GM19395 (cell line): Measurements from ENCODE around the gene WNK3.

Experiments
- ATAC-seq: cut with Tn5 transposase; IDR thresholded peaks from one replicate; pipeline ENCODE4 v1.9.1; 2021; ENCODE audit warnings: mild to moderate bottlenecking, moderate library complexity; ENCODE audit not compliant: unreplicated experiment

The WNK3 gene

DNA sequence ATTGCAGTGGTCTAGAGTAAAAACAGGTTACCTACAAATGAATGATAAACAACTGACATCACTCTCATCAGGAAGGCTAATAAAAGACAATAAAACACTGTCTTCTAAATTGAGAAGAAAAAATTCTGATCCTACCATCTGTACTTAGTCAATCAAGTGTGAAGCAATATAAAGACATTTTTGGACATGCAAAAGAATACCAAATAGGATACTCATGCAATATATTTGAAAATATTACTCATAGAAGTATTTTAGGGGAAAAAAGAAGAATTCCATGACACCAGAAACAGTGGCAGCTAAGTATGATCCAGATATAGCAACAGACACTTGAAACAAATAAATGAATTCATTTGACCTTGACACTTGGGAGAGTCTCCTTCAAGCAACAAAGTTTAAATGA, 111.0 kb downstream of the WNK3 start:
- ATAC-seq: no peak

DNA sequence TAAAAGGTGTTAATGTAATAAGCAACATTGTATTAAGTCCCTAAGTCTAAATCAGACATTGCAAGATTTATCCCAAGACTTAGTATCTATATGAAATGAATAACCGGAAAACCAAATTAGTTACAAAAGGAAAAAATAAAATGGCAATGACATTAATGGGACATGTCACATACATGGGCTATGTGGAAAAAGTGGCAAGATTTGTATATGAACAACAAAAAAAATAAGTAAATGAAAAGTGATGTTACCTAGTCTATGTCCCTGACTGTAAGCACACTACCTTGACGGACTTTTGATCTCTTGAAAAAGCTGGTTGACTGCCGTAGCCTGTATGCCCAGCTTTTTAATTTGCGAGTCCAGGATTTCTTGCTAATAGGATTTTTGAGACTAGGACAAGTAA, 119.3 kb downstream of the WNK3 start:
- ATAC-seq: no peak

DNA sequence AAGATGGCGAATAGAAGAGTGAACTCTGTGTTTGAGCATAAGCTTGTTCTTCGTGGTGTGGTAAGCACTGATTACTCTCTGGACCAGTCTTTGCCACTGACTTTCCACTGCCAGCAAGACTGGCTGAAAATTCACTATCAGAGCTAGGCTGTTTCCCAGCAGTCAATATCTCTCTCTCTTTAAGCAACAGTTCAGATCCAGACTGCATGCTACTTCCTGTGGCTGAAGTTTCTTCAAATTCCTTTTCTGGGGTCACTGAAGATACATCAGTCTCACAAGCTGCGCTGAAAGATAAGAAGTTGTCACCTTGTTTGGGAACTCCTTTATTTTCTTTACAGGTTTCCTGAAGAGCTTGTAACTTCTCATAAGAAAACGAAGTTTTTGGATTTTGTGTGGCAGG, 120.8 kb downstream of the WNK3 start:
- no peak for ATAC-seq

DNA sequence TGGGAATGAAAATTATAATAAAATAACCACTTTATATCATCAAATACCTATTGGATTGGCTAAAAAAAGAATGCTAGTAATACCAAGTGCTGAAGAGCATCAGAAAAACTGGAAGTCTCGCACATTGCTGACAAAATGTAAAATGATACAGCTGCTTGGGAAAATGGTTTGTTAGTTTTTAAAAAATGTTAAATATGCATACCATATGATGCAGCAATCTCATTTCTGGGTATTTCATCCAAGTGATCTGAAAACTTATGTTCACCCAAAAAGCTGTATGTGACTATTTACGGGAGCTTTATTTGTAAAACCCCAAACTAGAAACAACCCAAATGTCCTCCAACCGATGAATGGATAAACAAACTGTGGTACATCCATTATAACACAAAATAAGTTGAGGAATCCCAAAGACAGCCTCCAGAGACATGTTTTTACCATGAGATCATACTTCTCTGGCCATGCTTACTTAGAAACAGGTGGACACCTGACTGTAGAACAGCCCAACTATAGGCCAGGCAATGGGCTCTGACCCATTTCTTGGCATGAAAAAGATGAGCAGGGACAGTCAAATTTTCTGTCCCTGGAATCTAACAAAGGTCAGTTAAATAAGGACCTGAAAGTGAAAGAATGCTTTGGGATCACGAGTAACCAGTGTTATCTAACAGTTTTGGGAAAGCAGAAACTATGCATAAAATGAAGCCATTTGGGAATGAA, 127.3 kb downstream of the WNK3 start:
- ATAC-seq: no peak

DNA sequence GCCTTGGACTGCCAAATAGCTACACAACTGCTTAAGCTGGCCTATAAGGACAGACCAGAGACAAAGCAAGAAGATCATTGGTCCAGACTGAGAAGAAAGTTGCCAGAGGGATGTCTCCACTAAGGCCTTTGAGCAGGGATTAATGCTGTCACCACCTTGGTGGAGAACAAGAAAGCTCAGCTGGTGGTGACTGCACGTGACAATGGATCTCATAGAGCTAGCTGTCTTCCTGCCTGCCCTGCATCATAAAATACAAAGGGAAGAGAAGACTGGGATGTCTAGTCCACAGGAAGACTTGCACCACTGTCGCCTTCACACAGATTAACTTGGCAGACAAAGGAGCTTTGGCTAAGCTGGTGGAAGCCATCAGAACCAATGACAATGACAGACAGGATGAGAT, 134.3 kb downstream of the WNK3 start:
- no peak for ATAC-seq

DNA sequence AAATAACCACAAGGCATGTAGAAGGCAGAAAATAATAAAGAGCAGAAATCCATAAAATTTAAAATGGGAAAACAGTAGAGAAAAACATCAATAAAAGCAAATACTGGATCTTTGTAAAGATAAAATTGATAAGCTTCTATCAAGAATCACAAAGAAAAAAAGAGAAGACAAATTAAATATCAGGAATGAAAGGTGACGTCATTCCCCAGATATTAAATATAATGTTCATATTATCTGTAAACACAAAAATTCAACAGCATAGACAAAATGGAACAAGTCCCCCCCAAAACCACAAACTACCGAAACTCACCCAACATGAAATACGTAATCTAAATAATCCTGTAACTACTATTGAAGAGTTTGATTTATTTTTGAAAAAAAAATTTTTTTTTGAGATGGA, 144.2 kb downstream of the WNK3 start:
- no peak for ATAC-seq

DNA sequence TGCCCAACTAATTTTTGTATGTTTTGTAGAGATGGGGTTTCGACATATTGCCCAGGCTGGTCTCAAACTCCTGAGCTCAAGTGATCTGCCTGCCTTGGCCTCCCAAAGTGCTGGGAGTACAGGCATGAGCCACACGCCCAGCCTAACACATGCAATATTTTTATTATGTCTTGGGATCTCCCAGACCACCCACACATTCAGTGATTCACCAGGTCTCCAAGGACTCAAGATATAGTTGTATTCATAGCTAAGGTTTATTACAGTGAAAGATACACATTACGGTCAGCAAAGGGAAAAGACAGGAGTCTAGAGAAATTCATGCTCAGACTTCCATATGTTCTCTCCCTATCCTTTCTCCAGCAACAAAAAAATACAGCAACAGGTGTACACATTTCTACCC, 149.3 kb downstream of the WNK3 start:
- ATAC-seq: no peak

DNA sequence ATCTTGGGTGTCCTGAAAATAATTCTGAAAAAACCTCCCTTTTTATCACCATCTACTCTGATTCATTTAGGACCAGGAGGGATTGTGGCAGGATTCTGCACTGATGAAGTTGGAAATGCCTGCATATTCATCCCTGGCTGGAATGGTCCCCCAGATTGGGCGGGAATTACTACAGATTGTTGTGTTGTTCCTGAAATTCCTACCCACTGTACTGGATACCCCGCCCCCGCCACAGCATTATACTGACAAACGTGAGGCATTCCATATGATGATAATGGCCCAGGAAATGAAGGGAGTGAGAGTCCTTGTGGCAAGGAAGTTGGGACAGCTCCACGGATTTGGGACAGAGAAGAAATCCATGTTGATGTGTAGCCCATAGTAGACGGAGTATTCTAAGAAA, 159.6 kb downstream of the WNK3 start:
- ATAC-seq: no peak

DNA sequence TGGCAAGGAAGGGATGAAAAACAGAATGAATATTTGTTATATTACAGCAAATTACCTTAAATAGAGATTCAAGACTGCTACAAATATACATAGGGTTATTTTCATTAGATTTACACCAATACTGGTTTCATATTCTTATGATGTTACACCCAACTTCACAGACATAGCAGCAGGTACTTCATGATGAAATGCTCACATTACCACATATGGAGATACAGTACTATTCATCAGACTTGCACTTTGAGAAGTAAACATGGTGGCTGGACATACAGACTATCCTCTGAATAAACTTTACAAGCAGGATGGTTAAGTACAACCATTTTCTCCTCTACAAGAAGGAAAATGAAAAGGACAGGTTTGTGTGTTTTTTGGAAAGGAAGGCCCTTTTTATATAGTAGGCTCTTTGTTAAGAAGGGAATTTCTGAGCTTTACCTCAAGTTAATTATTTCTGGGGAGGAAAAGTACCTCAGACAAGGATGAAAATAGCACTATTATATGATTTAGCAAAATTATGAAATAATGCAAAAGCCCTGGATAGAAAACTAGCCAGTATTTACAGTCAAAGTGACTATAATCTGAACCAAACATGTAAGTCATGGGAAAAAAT, 162.8 kb downstream of the WNK3 start:
- no peak for ATAC-seq

DNA sequence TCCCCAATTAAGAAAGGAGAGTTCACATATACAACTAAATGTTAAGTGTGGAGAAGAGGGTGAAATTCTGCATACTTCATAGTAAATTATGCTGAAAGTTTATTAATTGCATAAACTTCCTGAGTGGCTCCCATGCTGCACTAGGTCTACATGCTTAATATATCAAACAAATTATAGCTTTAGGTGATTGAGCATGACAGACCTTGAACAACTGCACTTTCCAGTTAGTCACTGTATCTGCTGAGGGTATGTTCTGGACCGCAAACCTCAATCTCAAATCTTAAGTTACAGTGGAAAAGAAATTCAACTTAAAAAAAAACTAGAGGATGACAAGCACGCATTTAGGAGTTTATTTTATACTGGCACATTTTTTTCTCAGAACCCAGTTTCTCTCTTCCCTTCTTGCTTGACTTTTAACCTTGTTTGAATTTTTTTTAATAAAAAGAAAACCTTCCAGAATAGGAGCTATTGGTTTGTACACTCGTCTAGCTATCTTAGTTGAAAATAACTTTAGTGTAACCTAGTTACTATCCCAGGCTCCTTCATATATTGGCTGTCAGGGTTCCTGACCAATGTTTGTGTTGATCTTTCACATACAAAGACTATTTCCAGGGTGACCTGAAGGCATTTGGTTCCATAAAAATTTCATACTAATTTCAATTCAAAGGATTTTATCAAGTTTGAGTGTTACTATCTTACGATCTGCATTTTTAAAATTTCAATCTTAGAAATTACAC, 164.6 kb downstream of the WNK3 start:
- ATAC-seq: no peak

DNA sequence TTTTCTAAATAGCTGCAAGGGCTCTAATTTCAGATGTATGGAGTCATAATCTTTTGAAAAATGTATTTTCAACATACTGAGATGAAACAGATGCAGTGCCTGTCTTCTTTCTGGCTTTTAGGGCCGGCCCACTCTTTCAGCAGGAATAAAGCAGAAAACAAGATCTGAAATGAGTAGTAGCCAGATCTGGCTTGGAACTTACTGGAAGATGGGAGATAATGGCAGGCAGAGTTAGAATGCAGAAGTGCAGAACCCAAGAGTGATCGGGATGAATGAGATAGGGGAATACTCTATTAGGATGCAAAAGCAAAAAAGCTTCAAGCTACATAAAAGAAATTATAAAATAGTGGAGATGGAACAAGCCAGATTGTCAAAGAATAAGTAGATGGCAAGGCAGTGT, 173.4 kb downstream of the WNK3 start:
- ATAC-seq: no peak

DNA sequence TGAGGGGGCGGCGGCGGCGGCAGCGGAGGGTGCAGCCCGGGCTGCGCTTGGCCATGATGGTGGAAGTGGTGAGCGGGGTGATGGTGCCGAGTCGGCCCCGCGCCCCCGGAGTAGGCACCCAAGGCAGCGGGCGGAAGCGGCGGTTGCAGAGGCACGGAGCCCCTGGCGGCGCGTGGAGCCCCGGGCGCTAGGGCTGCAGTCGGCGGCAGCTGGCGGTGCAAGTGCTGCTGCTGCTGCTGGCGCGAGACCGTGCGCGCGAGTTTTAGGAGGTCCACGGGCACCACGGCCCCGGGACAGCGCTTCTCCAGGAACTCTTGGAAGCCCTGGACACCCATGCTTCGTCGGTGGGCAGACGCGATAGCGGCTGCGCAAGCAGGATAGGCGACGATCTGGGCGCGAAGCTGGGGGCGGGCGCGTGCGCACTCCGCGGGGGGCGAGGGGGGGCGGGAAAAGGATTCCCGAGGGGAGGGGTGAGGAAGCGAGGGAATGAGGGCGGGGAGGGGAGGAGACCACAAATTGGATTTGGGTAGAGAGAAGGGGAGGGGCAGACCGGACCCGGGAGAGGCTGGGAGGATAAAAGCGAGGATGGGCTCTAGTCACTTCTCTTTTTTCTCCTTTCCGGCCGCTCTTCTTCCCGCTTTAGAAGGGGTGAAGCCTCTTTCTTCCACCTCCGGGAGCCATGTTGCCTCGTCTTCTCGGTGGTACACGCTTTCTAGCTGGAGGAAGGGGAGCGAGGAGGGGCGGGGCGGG, 174.8 kb downstream of the WNK3 start, which contains the start of gene FAM120C:
FAM120C (minus strand) TSS at position 391 of the 750 bp plus-strand sequence; CDS start at position 335, 56 bp downstream.
- ATAC-seq: peak; percentile 73

DNA sequence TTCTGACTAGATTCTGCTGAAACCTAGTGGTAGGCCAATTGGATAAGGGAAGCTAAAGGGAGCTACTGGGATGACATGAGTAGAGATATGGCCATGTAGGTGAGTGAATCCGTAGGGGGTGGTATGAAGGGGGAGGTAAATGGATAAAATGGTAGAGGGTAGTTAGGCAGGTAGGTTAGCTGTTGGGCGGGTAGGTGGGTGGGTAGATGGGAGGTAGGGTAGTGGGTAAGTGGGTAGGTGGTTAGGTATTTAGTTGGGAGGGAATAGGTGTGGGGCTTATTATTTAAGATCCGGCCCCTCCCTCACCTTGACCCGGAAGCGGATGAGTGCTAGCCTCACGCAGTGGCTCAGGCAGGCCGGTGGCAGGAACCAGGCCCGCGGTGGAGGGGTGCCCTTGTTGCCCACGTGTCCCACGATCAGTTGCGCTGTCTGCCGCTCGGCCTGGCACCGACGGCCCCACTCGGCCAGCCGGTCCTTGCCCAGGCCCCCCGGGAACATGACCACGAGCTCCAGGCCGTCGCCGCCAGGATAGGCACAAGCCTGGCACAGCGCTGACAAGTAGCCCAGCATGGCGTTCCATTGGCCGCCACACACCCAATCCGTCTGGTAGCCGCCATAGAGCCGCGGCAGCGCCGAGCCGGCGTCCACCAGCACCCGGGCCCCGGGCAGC, 175.5 kb downstream of the WNK3 start:
- peak; percentile 57 for ATAC-seq

DNA sequence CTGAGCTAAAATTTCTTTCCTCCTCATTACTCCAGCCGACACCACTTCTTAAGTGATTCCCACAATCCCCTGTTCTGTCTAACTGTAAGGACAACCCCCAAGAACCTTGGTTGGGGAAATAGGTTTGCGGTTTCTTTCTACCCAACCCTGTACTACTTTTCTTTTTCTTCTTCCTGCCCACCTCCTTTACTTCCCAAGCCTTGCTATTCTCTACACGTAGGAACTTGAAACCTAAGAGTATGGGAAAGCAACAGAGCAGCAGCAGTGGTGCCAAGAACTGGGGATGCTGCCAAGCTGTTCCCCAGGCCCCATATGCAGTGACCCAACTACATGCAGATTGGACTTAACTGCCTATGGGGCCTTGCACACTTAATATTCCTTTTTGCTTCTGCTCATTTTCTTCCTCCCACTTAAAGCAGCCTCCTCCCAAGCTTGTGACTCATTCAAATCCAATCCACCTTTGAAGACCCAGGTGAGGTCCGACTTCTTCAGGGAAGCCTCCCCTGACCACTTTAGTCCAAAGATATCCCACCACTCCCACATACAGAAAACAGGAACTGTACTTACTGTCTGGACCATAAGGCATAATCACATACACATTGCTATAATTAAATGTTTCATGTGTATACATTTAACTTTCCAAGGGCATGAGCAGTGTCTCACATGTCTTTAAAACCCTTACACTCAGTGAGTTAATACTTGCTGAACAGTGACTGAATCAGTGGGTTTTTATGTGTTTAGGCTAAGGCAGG, 176.5 kb downstream of the WNK3 start:
- no peak for ATAC-seq

DNA sequence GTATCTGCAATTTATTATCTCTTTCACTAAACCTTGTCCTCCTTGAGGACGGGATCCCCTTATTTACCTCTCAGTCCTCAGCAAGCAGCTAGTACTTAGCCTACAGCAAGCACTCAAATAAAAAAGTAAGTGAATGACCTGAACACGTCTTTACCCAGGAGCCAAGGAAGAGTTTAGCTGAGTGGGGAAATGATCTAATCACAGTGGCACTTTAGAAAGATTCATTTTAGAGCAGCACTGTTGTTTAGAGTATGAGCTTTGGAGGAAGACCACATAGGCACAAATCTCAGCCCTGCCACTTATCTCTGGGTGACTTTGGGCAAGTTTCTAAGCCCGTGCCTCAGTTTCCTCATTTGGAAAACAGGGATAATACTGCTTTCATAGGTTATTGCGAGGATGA, 177.4 kb downstream of the WNK3 start:
- no peak for ATAC-seq

DNA sequence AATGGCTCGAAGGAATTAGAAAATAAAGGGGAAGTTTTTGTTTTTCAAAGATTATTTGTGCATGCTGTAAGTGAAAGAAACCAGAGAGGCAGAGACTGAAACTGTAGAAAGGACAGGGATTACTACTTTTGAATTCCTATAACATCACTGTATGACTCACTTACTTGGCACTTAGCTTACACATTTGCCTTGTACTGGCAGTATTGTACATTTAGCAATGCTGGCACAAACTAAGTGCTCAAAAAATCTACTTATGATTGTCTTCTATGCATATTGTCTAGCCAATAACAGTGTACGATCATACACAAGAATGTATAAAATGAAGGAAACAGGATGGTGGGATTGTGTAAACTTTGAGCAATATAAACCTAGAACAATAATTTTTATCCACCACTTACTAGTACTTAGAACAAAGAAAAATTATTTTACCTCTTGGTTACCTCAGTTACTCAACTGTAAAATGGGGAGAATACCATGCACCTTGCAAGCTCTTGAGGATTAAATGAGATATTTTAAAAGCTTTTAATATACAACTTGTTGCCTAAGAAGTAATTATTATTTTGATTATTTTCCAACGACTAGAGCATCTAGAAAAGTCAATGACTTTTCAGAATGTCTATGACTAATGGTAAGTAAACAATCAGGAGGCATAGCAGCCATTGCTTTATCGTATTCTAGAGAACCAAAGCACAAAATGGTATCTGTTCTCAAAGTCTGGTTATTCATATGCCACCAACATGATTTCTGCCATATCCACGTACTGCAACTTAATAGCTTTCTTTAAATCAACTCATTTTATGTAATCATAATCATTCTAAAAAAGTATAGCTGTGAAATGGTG, 179.5 kb downstream of the WNK3 start:
- ATAC-seq: no peak

DNA sequence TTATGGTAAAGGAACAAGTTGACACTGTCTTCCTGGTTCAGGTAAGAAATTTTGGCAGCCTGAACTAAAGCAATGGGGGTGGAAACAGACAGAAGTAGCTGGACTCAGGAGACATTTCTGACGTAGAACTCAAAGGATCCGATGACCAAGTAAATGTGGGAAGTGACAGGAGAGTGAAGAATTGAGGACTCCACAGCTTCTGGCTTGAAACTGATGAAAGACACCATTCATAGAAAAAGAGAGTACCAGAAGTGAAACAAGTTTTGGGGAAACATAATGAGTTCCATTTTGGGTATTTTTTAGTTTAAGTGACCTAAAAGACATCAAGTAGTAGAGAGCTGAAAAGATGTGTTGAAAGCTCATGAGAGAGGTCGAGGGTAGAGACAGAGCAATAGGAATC, 180.5 kb downstream of the WNK3 start:
- ATAC-seq: no peak

DNA sequence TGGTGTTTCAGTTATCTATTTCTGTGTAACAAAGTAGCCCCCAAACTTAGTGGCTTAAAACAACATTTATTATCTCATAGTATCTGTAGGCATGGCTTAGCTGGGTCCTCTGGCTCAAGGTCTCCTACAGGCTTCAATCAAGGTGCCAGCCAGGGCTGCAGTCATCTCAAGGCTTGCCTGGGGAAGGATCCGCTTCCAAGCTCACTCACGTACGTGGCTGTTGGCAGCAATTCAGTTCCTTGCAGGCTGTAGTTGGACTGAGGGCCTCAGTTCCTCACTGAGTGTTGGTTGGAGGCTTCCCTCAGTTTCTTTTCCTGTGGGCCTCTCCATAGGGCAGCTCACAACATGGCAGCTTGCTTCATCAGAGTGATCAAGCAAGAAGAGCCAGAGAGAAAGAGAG, 184.1 kb downstream of the WNK3 start:
- no peak for ATAC-seq

DNA sequence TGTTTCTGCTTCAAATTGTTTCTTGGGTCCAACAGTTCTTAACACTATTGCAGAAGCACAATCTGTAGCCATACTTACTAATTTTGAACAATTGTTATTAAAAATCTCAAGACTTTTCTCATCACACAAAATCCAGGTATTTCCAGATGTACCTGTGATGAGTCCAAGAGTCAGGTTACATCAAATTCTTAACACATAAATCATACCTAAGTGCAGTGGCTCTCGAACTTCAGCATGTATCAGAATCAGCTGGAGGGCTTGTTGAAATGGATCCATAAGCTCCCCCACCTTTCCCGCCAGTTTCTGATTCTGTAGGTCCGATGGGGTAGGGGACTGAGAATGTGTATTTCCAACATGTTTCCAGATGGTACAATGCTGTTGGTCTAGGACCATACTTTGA, 185.4 kb downstream of the WNK3 start:
- no peak for ATAC-seq
